HEK293 (cell line): ENCODE measurements around the gene DHRS13.

Source experiments
- IKZF3 ChIP-seq: fragments of 450-650 bp; IDR thresholded peaks from 2 replicates; pipeline ENCODE4 v1.5.0; 2018; ENCODE audit warnings: missing biosample characterization, mild to moderate bottlenecking, missing genetic modification characterization, moderate library complexity
- KLF16 ChIP-seq: fragments of 450-650 bp; formaldehyde crosslinking; IDR thresholded peaks from 2 replicates; pipeline ENCODE4 v1.5.1; 2017; ENCODE audit warnings: missing biosample characterization, missing genetic modification characterization
- KLF17 ChIP-seq: fragments of 450-650 bp; formaldehyde crosslinking; IDR thresholded peaks from 2 replicates; pipeline ENCODE4 v1.5.1; 2016; ENCODE audit warnings: missing biosample characterization, missing genetic modification characterization
- KLF9 ChIP-seq: fragments of 450-650 bp; formaldehyde crosslinking; IDR thresholded peaks from 2 replicates; pipeline ENCODE4 v1.5.1; 2016; ENCODE audit warnings: missing biosample characterization, missing genetic modification characterization, low read depth
- MYNN ChIP-seq: fragments of 450-650 bp; formaldehyde crosslinking; IDR thresholded peaks from 2 replicates; pipeline ENCODE4 v1.5.1; 2016; ENCODE audit warnings: missing biosample characterization, missing genetic modification characterization, borderline replicate concordance
- PATZ1 ChIP-seq: fragments of 450-650 bp; formaldehyde crosslinking; IDR thresholded peaks from 2 replicates; pipeline ENCODE4 v1.5.1; 2016; ENCODE audit warnings: missing biosample characterization, missing genetic modification characterization
- PRDM1 ChIP-seq: fragments of 450-650 bp; formaldehyde crosslinking; IDR thresholded peaks from 2 replicates; pipeline ENCODE4; 2016; ENCODE audit warnings: missing biosample characterization, missing genetic modification characterization
- PRDM4 ChIP-seq: fragments of 450-650 bp; formaldehyde crosslinking; IDR thresholded peaks from 2 replicates; pipeline ENCODE4 v1.5.1; 2017; ENCODE audit warnings: missing biosample characterization, missing genetic modification characterization
- TRIM28 ChIP-seq: IDR thresholded peaks from 2 replicates; pipeline ENCODE4 v1.6.1; 2011; ENCODE audit warnings: low read length, control low read depth, borderline replicate concordance
- ZBTB17 ChIP-seq: fragments of 450-650 bp; formaldehyde crosslinking; IDR thresholded peaks from 2 replicates; pipeline ENCODE4 v1.5.1; 2016; ENCODE audit warnings: missing biosample characterization, missing genetic modification characterization
- ZFHX2 ChIP-seq: fragments of 450-650 bp; formaldehyde crosslinking; conservative IDR thresholded peaks from 2 replicates; pipeline ENCODE4 v1.5.1; 2016; ENCODE audit warnings: missing biosample characterization, missing genetic modification characterization
- ZFP69B ChIP-seq: fragments of 450-650 bp; formaldehyde crosslinking; IDR thresholded peaks from 2 replicates; pipeline ENCODE4 v1.5.1; 2016; ENCODE audit warnings: missing biosample characterization, missing genetic modification characterization
- ZNF10 ChIP-seq: fragments of 450-650 bp; formaldehyde crosslinking; IDR thresholded peaks from 2 replicates; pipeline ENCODE4 v1.5.1; 2017; ENCODE audit warnings: missing biosample characterization, missing genetic modification characterization
- ZNF140 ChIP-seq: fragments of 450-650 bp; formaldehyde crosslinking; IDR thresholded peaks from 2 replicates; pipeline ENCODE4 v1.5.1; 2016; ENCODE audit warnings: missing biosample characterization, missing genetic modification characterization
- ZNF223 ChIP-seq: fragments of 450-650 bp; formaldehyde crosslinking; IDR thresholded peaks from 2 replicates; pipeline ENCODE4 v1.5.1; 2016; ENCODE audit warnings: missing biosample characterization, missing genetic modification characterization
- ZNF302 ChIP-seq: fragments of 450-650 bp; formaldehyde crosslinking; IDR thresholded peaks from 2 replicates; pipeline ENCODE4 v1.5.1; 2016; ENCODE audit warnings: missing biosample characterization, missing genetic modification characterization, low read depth
- ZNF354C ChIP-seq: fragments of 450-650 bp; formaldehyde crosslinking; IDR thresholded peaks from 2 replicates; pipeline ENCODE4 v1.5.1; 2016; ENCODE audit warnings: missing biosample characterization, missing genetic modification characterization, low read depth, borderline replicate concordance
- ZNF558 ChIP-seq: fragments of 450-650 bp; formaldehyde crosslinking; IDR thresholded peaks from 2 replicates; pipeline ENCODE4 v1.5.1; 2016; ENCODE audit warnings: missing biosample characterization, missing genetic modification characterization
- ZNF561 ChIP-seq: fragments of 450-650 bp; IDR thresholded peaks from 2 replicates; pipeline ENCODE4 v1.5.1; 2018; ENCODE audit warnings: missing biosample characterization, missing genetic modification characterization, borderline replicate concordance
- ZNF610 ChIP-seq: fragments of 450-650 bp; formaldehyde crosslinking; IDR thresholded peaks from 2 replicates; pipeline ENCODE4 v1.5.1; 2016; ENCODE audit warnings: missing biosample characterization, missing genetic modification characterization, borderline replicate concordance
- ZNF629 ChIP-seq: fragments of 450-650 bp; formaldehyde crosslinking; IDR thresholded peaks from 2 replicates; pipeline ENCODE4 v1.5.1; 2017; ENCODE audit warnings: missing biosample characterization, missing genetic modification characterization
- ZNF660 ChIP-seq: fragments of 450-650 bp; IDR thresholded peaks from 2 replicates; pipeline ENCODE4 v1.5.1; 2018; ENCODE audit warnings: missing biosample characterization, mild to moderate bottlenecking, missing genetic modification characterization
- ZNF704 ChIP-seq: fragments of 450-650 bp; formaldehyde crosslinking; IDR thresholded peaks from 2 replicates; pipeline ENCODE4 v1.5.1; 2016; ENCODE audit warnings: missing biosample characterization, missing genetic modification characterization
- ZNF843 ChIP-seq: fragments of 450-650 bp; formaldehyde crosslinking; IDR thresholded peaks from 2 replicates; pipeline ENCODE4 v1.5.1; 2016; ENCODE audit warnings: missing biosample characterization, missing genetic modification characterization
- TF ChIP-seq, protein P1 (sequence below): fragments of 450-650 bp; formaldehyde crosslinking; IDR thresholded peaks from 2 replicates; pipeline ENCODE4 v1.5.1; 2016; ENCODE audit warnings: missing biosample characterization, missing genetic modification characterization
- TF ChIP-seq, protein P2 (sequence below): fragments of 450-650 bp; formaldehyde crosslinking; IDR thresholded peaks from 2 replicates; pipeline ENCODE4 v1.5.1; 2016; ENCODE audit warnings: missing biosample characterization, missing genetic modification characterization
- TF ChIP-seq, protein P3 (sequence below): fragments of 450-650 bp; formaldehyde crosslinking; IDR thresholded peaks from 2 replicates; pipeline ENCODE4 v1.5.1; 2016; ENCODE audit warnings: missing biosample characterization, missing genetic modification characterization

DHRS13 gene

DNA sequence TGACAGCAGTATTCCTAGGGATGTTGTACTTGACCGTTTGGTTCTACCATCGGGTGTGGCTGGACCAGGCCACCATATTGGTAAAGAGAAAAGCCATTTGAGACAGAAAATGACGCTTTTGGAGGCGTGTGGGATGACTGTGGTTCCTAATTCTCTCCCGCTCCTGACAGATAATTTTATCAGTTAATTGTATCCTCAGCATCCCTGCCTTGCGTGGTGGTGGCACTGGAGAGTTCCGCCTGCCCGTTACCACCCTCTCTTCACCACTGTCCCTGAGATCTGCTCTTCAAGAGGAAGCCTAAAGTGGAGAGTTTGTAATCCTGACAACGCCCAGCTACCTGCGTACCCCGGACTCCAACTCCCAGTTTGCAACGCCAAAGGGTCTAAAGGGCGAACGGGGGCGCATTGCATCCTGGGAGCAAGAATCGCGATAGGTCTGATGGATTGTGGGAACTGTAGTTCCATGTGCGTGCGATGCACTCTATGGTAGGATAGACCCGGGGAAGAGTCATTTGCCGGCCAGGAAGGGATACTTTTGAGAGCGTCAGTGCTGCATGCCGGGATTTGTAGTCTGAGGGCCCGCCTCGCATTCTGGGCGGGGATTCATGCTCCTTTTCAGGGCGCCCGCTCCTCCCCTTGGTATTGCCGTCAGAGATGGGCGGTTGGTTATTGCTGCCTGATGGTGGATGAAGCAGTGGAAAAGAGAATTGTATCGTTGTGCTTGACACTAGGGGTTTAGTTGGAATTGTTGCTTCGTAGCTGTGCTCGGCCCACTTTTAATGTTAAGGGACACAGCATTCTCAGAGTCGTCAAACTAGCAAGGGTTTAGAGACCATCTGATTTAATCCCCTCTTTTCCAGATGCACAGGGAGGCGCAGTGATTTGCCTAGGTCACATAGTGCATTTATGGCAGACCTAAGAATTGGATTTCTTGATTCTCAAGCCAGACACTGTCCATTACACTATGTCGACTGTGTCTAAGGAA lies 49.4 kb upstream of the DHRS13 start (continued):
- no peak for TF ChIP-seq MYNN (tag by site-specific recombination)
- TF ChIP-seq KLF17 (tag by site-specific recombination) = peak; percentile 37; the same call in 1 of the 2 replicates
- TF ChIP-seq ZNF223 (tag by site-specific recombination) = no peak
- TF ChIP-seq PATZ1 (tag by site-specific recombination) = peak; percentile 45
- peak; percentile 72; the same call in 1 of the 2 replicates for TF ChIP-seq ZFP69B (tag by site-specific recombination)
- peak; percentile 94 for TF ChIP-seq ZNF610
- no peak for TF ChIP-seq ZNF140 (tag by site-specific recombination)
- TF ChIP-seq ZNF302 (tag by site-specific recombination) = no peak
- 0 out of 2 replicates have a peak, but pooled peaks have one; percentile 51 for TF ChIP-seq PRDM1 (tag by site-specific recombination)
- peak; percentile 25; the same call in 1 of the 2 replicates for TF ChIP-seq ZNF561 (tag by site-specific recombination)
- TF ChIP-seq KLF9 (tag by site-specific recombination) = peak; percentile 26; the same call in 1 of the 2 replicates
- TF ChIP-seq ZBTB17 (tag by site-specific recombination) = peak; percentile 99
- TF ChIP-seq, protein P1, sequence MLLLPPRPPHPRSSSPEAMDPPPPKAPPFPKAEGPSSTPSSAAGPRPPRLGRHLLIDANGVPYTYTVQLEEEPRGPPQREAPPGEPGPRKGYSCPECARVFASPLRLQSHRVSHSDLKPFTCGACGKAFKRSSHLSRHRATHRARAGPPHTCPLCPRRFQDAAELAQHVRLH (tag by site-specific recombination) = peak; percentile 94
- peak; percentile 23; the same call in 1 of the 2 replicates for TF ChIP-seq ZFHX2 (tag by site-specific recombination)
- peak; percentile 77 for TF ChIP-seq KLF16
- TF ChIP-seq ZNF843 = 0 out of 2 replicates have a peak, but pooled peaks have one; percentile 39
- peak; percentile 34; the same call in 1 of the 2 replicates for TF ChIP-seq PRDM4
- 0 out of 2 replicates have a peak, but pooled peaks have one; percentile 17 for TF ChIP-seq ZNF660 (tag by site-specific recombination)
- TF ChIP-seq ZNF354C (tag by site-specific recombination) = no peak
- peak; percentile 26; the same call in 1 of the 2 replicates for TF ChIP-seq ZNF10 (tag by site-specific recombination)
- TF ChIP-seq, protein P2, sequence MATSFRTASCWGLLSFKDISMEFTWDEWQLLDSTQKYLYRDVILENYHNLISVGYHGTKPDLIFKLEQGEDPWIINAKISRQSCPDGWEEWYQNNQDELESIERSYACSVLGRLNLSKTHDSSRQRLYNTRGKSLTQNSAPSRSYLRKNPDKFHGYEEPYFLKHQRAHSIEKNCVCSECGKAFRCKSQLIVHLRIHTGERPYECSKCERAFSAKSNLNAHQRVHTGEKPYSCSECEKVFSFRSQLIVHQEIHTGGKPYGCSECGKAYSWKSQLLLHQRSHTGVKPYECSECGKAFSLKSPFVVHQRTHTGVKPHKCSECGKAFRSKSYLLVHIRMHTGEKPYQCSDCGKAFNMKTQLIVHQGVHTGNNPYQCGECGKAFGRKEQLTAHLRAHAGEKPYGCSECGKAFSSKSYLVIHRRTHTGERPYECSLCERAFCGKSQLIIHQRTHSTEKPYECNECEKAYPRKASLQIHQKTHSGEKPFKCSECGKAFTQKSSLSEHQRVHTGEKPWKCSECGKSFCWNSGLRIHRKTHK (tag by site-specific recombination) = no peak
- TF ChIP-seq, protein P3, sequence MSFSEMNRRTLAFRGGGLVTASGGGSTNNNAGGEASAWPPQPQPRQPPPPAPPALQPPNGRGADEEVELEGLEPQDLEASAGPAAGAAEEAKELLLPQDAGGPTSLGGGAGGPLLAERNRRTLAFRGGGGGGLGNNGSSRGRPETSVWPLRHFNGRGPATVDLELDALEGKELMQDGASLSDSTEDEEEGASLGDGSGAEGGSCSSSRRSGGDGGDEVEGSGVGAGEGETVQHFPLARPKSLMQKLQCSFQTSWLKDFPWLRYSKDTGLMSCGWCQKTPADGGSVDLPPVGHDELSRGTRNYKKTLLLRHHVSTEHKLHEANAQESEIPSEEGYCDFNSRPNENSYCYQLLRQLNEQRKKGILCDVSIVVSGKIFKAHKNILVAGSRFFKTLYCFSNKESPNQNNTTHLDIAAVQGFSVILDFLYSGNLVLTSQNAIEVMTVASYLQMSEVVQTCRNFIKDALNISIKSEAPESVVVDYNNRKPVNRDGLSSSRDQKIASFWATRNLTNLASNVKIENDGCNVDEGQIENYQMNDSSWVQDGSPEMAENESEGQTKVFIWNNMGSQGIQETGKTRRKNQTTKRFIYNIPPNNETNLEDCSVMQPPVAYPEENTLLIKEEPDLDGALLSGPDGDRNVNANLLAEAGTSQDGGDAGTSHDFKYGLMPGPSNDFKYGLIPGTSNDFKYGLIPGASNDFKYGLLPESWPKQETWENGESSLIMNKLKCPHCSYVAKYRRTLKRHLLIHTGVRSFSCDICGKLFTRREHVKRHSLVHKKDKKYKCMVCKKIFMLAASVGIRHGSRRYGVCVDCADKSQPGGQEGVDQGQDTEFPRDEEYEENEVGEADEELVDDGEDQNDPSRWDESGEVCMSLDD (tag by site-specific recombination) = 0 out of 2 replicates have a peak, but pooled peaks have one; percentile 48
- 0 out of 2 replicates have a peak, but pooled peaks have one; percentile 41 for TF ChIP-seq IKZF3
- TF ChIP-seq TRIM28 = peak; percentile 91
- no peak for TF ChIP-seq ZNF704 (tag by site-specific recombination)
- peak; percentile 79 for TF ChIP-seq ZNF629 (tag by site-specific recombination)
- TF ChIP-seq ZNF558 (tag by site-specific recombination) = peak; percentile 67; the same call in 1 of the 2 replicates
